ENCODE results near the gene MACROD2.

The MACROD2 gene

DNA sequence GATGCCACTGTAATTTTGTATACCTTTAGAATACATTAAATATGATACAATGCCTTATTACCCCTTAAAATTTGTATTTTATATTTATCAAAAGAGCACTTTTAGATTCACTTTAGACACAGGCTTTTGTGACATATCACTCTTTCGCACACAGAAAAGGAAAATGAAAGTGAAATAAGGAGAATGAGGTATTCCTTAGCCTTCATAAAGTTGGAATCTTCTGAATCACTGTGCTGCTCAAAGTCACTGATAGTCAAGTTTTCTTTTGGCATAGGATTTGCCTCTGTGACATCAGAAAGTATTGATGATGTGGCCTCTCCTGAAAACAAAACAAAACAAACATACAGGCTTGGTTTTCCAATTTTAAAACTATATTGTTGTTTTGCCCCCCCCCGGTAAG is 1480.9 kb downstream of the MACROD2 start:
- DNase-seq (ENCODE audit: insufficient read length, low spot score): no peak
- no peak for FAIRE-seq
- TF ChIP-seq, protein P1, sequence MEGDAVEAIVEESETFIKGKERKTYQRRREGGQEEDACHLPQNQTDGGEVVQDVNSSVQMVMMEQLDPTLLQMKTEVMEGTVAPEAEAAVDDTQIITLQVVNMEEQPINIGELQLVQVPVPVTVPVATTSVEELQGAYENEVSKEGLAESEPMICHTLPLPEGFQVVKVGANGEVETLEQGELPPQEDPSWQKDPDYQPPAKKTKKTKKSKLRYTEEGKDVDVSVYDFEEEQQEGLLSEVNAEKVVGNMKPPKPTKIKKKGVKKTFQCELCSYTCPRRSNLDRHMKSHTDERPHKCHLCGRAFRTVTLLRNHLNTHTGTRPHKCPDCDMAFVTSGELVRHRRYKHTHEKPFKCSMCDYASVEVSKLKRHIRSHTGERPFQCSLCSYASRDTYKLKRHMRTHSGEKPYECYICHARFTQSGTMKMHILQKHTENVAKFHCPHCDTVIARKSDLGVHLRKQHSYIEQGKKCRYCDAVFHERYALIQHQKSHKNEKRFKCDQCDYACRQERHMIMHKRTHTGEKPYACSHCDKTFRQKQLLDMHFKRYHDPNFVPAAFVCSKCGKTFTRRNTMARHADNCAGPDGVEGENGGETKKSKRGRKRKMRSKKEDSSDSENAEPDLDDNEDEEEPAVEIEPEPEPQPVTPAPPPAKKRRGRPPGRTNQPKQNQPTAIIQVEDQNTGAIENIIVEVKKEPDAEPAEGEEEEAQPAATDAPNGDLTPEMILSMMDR (IDR thresholded peaks at IDR 0.05; ENCODE audit: insufficient read depth, missing control alignments): no peak

DNA sequence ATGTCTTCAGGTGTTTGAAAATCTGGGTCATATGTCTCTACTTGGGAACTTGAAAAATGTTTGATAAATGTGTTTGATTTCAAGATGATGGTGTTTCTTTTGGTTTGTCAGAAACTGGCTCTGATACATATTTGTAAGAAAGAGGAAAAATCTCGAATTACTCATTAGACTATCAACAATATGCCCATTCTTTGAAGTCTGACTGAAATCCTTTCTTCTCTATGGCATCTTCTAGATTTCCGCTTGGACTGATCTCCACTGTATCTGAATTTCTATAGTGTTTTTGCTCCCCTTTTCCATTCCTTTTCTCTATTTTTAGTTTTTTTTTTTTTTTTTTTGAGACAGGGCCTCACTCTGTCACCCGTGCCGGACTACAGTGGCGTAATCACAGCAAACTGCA is 1481.5 kb downstream of the MACROD2 start:
- no peak for FAIRE-seq
- DNase-seq (ENCODE audit: insufficient read length, low spot score): no peak
- TF ChIP-seq, protein P1 (IDR thresholded peaks at IDR 0.05; ENCODE audit: insufficient read depth, missing control alignments): no peak

DNA sequence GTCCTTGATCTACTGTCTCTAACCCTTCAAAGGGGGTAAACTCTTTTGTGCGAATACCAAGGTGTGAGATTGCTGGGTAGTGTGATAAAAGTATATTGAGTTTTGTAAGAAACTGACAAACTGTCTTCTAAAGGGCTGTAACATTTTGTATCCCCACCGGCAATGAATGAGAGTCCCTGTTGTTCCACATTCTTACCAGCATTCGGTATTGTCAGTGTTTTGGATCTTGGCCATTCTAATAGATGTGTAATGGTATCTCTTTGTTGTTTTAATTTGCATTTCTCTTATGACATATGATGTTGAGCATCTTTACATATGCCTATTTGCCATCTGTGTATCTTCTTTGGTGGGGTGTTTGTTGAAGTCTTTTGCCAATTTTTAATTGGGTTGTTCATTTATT is 1487.2 kb downstream of the MACROD2 start:
- TF ChIP-seq, protein P1 (IDR thresholded peaks at IDR 0.05; ENCODE audit: insufficient read depth, missing control alignments): no peak
- DNase-seq (ENCODE audit: insufficient read length, low spot score) (no peak), FAIRE-seq (no peak)

DNA sequence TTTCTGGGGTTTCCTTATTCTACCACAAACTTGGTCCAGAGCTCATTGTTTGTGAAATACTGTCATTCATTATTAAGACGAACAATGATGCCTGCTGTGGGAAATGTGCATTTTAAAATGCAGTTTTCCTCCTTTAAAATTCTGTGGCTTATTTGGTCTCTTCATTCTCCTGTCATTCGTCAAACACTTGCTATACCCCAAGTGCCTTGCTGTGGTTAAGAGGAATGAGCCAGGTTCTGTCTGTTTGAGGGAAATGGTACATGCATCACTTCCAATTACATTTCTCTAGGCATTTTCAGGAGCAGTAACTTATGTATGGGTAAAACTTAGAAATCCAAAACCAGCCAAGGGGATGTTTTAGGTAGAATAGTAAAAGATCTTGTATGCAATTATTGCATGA is 1490.2 kb downstream of the MACROD2 start:
- FAIRE-seq (no peak), DNase-seq (ENCODE audit: insufficient read length, low spot score) (no peak)
- TF ChIP-seq, protein P1 (IDR thresholded peaks at IDR 0.05; ENCODE audit: insufficient read depth, missing control alignments): no peak

DNA sequence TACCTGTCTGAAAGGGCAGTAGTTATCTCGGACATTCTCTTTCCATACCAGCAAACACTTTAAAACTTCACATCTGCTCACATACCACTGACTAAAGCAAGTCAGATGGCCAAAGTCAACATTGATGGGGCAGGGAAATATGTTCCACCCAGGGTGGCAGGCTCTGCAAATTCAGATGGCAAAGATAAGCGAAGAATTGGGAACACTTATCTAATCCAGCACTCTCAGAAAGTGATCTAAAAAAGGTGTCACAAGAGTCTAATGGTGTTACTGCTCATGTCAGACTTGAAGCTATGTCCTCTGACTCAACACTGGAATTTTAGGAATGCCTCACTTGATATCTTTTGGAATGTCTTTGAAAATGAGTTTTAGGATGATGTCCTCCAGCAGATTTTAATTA is 1491.7 kb downstream of the MACROD2 start:
- TF ChIP-seq, protein P1 (IDR thresholded peaks at IDR 0.05; ENCODE audit: insufficient read depth, missing control alignments): no peak
- FAIRE-seq: no peak
- DNase-seq (ENCODE audit: insufficient read length, low spot score): no peak

DNA sequence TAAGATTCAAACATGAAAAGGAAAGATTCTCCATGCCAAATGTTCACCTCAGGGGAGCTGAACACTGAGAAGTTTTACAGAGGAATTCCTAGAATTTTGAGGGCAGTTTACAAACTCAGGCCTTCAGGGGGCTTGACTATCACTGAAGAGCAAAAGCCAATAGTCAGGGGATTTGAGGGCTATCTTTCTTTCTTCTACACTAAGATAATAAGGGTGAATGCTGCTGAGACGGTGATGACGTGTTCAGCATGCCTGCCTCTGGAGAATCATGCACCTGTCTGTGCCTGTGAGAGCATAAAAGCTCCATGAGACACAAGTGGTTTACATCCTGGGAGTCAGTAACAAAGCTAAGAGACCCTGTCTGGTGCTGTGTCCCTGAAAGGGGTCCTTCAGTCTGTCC is 1492.4 kb downstream of the MACROD2 start:
- no peak for FAIRE-seq
- no peak for DNase-seq (ENCODE audit: insufficient read length, low spot score)
- TF ChIP-seq, protein P1 (IDR thresholded peaks at IDR 0.05; ENCODE audit: insufficient read depth, missing control alignments): no peak

DNA sequence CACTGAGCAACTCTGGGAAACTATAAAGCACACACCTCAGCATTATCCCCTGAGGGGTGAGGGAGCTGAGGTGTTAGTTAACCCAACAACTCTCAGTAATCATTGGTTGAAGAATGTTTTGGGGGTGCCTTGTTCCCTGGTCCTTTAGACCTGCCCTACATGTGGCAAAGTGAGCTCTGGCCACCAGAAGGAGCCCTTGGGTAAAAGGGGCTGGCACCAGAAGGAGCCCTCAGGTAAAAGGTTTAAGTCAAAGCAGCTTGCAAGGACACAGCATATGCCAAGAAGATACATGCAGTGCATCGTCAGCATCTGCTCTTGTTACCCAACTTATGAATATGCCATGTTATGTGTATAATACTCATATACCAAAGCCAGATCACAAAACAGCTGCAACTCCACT is 1496.3 kb downstream of the MACROD2 start:
- FAIRE-seq (no peak), DNase-seq (ENCODE audit: insufficient read length, low spot score) (no peak)
- TF ChIP-seq, protein P1 (IDR thresholded peaks at IDR 0.05; ENCODE audit: insufficient read depth, missing control alignments): peak; percentile 49

Data from D721Med (cell line).